DOHH2 (cell line): ENCODE measurements around the gene CYP4B1.

Source experiments
- H3F3A ChIP-seq: fragments of 200-600 bp; sonication (generic), shearing (Covaris generic); 2 replicates; pipeline ENCODE4 v1.6.0; 2016; ENCODE audit warnings: antibody characterized with exemption, mild to moderate bottlenecking; ENCODE audit not compliant: control insufficient read depth, insufficient read depth
- H3K27ac ChIP-seq: fragments of 200-600 bp; sonication (generic); 2 replicates; pipeline ENCODE4 v1.5.1; 2014; ENCODE audit warnings: low read depth, mild to moderate bottlenecking, low read length, moderate library complexity
- H3K27me3 ChIP-seq: fragments of 200-600 bp; sonication (generic); 2 replicates; pipeline ENCODE4 v1.6.1; 2014; ENCODE audit warnings: mild to moderate bottlenecking, low read length, mixed read lengths; ENCODE audit not compliant: control insufficient read depth
- H3K36me3 ChIP-seq: fragments of 200-600 bp; sonication (generic); 2 replicates; pipeline ENCODE4 v1.6.1; 2014; ENCODE audit warnings: mild to moderate bottlenecking, low read length, moderate library complexity, mixed read lengths; ENCODE audit not compliant: control insufficient read depth
- H3K4me1 ChIP-seq: fragments of 200-600 bp; sonication (generic); 2 replicates; pipeline ENCODE4 v1.6.1; 2014; ENCODE audit warnings: mild to moderate bottlenecking, low read length, mixed read lengths; ENCODE audit not compliant: control insufficient read depth
- H3K4me2 ChIP-seq: fragments of 200-600 bp; sonication (generic); 2 replicates; pipeline ENCODE4 v1.6.0; 2014; ENCODE audit warnings: mild to moderate bottlenecking, low read length, moderate library complexity
- H3K4me3 ChIP-seq: fragments of 200-600 bp; sonication (generic); 2 replicates; pipeline ENCODE4 v1.5.1; 2014; ENCODE audit warnings: mild to moderate bottlenecking, low read length, mixed read lengths
- H3K79me2 ChIP-seq: fragments of 200-600 bp; sonication (generic); 2 replicates; pipeline ENCODE4 v1.6.1; 2014; ENCODE audit warnings: mild to moderate bottlenecking, low read length, mixed read lengths; ENCODE audit not compliant: control insufficient read depth
- H3K9me2 ChIP-seq: fragments of 200-600 bp; sonication (generic); replicated peaks from 2 replicates; pipeline ENCODE4 v1.6.1; 2014; ENCODE audit warnings: mild to moderate bottlenecking, low read length, mixed read lengths; ENCODE audit not compliant: control insufficient read depth
- H3K9me3 ChIP-seq: fragments of 200-600 bp; sonication (generic); 2 replicates; pipeline ENCODE4 v1.6.1; 2014; ENCODE audit warnings: antibody characterized with exemption, low read length, mixed read lengths; ENCODE audit not compliant: control insufficient read depth, insufficient read depth
- H4K20me1 ChIP-seq: fragments of 200-600 bp; sonication (generic); 2 replicates; pipeline ENCODE4 v1.6.0; 2014; ENCODE audit warnings: low read depth, mild to moderate bottlenecking, antibody characterized with exemption, low read length, moderate library complexity; ENCODE audit not compliant: control insufficient read depth, insufficient read depth
- EZH2phosphoT487 ChIP-seq: fragments of 200-600 bp; sonication (generic); IDR thresholded peaks from 2 replicates; pipeline ENCODE4 v1.6.1; 2017; ENCODE audit warnings: borderline replicate concordance, mild to moderate bottlenecking, antibody characterized with exemption, low read length, moderate library complexity, mixed read lengths
- TF ChIP-seq, protein P1 (sequence below): fragments of 200-600 bp; sonication (generic); IDR thresholded peaks from one replicate; pipeline ENCODE4 v1.5.1; 2014; ENCODE audit warnings: antibody characterized with exemption, mild to moderate bottlenecking, low read depth, low read length; ENCODE audit not compliant: poor library complexity, severe bottlenecking

CYP4B1 gene

DNA sequence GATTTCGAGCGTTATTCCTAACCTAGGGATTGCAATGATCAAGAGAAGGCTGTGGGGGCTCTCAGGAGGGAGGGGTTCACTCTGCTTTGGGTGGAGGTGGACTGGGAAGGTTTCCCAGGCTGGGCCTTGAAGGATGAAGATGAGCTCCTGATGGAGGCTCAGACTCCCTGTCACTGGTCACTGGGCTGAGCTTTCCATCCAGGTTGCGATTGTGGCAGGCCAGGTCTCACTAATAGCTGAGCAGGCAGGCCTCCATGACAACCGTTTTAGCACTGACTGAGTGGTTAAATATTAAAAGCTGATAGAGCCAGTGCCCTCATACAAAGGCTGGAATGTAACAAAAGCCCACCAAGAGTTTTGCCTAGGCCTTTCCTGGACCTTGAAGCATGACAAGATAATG lies 43.7 kb upstream of the CYP4B1 start:
- TF ChIP-seq, protein P1, sequence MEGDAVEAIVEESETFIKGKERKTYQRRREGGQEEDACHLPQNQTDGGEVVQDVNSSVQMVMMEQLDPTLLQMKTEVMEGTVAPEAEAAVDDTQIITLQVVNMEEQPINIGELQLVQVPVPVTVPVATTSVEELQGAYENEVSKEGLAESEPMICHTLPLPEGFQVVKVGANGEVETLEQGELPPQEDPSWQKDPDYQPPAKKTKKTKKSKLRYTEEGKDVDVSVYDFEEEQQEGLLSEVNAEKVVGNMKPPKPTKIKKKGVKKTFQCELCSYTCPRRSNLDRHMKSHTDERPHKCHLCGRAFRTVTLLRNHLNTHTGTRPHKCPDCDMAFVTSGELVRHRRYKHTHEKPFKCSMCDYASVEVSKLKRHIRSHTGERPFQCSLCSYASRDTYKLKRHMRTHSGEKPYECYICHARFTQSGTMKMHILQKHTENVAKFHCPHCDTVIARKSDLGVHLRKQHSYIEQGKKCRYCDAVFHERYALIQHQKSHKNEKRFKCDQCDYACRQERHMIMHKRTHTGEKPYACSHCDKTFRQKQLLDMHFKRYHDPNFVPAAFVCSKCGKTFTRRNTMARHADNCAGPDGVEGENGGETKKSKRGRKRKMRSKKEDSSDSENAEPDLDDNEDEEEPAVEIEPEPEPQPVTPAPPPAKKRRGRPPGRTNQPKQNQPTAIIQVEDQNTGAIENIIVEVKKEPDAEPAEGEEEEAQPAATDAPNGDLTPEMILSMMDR, result no peak
- no peak for TF ChIP-seq EZH2phosphoT487
- H3K9me2 ChIP-seq, result no peaks in the 10 kb centered on the region
- H3F3A ChIP-seq, result no peaks in the 10 kb centered on the region
- peaks cover 10% of the 10 kb centered on the region; the same call in 1 of the 2 replicates for H3K27me3 ChIP-seq
- no peaks in the 10 kb centered on the region for H3K36me3 ChIP-seq
- H3K4me2 ChIP-seq, result no peak overlapping the region
- no peaks in the 10 kb centered on the region for H3K9me3 ChIP-seq
- no peak overlapping the region for H3K4me3 ChIP-seq
- H3K79me2 ChIP-seq, result no peaks in the 10 kb centered on the region
- no peaks in the 10 kb centered on the region for H3K4me1 ChIP-seq
- H4K20me1 ChIP-seq, result no peaks in the 10 kb centered on the region
- no peak overlapping the region for H3K27ac ChIP-seq

DNA sequence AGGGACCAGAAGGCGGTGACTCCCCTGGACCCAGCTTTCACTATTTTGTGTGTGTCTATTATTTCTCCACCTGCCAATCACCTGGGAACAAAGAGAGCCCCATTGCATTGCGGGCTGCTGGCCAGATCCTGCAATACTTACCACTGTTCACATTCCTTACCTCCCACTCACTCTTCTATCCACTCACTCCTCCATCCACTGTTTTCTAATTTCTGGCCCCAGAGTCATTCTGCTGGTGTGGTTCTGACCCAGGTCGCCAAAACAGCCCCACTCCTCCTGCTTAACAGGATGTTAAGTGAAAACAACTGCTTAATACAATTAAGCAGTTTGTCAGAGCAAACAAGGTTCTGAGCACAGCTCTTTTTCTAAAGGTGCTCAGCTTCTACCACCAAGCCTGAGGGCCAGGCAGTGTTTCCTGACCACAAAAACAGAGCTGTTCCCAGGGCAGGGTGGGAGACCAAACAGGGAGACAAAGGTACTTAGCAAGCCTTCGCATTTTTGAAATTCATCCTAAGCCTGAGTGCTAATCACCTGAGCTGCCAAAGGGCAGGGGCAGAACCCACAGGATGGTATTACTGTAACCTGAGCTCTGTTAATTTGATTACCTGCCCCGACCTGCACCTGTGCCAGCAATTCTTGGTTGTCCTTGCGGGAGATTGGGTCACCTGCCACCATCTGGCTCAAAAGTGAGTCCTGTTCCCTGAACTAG lies 41.4 kb upstream of the CYP4B1 start:
- Histone ChIP-seq H3K4me2 (no peak overlapping the region), H4K20me1 (no peaks in the 10 kb centered on the region), H3K4me3 (no peak overlapping the region), H3K27me3 (peaks cover 10% of the 10 kb centered on the region; the same call in 1 of the 2 replicates), H3K9me2 (no peaks in the 10 kb centered on the region), H3K36me3 (no peaks in the 10 kb centered on the region), H3K4me1 (no peaks in the 10 kb centered on the region), H3K27ac (no peak overlapping the region), H3K9me3 (no peaks in the 10 kb centered on the region), H3K79me2 (no peaks in the 10 kb centered on the region), H3F3A (no peaks in the 10 kb centered on the region)
- no peak for TF ChIP-seq EZH2phosphoT487
- TF ChIP-seq, protein P1, result no peak

DNA sequence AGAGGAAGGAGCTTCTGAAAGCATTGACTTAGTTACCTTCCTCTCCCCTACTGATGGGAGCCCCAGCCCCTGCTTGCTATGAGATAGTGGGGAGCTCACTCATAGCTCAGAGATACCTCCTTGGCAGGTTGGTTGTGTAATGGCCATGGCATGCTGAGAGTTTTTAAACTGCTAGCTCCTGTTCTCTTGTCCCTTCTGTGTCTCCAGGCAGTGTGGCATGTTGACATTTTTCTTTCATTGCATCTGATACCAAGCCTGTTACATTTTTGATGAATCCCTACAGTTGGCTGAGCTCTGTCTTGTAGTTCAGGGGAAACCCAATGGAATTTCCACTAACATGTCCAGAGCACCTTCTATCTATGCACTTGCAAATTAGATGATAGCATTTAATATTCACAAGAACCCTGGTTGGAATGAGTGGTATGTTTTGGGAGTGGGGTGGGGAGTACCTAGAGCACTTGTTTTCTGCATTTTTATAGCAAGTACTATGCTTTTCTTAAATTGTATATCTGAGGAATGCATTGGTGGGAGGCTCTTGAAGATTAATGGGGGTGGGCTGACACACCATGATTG lies 40.8 kb upstream of the CYP4B1 start:
- H3K36me3 ChIP-seq, result no peaks in the 10 kb centered on the region
- no peaks in the 10 kb centered on the region for H3K9me3 ChIP-seq
- peaks cover 10% of the 10 kb centered on the region; the same call in 1 of the 2 replicates for H3K27me3 ChIP-seq
- H3K27ac ChIP-seq, result no peak overlapping the region
- no peaks in the 10 kb centered on the region for H4K20me1 ChIP-seq
- TF ChIP-seq, protein P1, result no peak
- TF ChIP-seq EZH2phosphoT487, result no peak
- H3K4me3 ChIP-seq, result no peak overlapping the region
- no peak overlapping the region for H3K4me2 ChIP-seq
- no peaks in the 10 kb centered on the region for H3K4me1 ChIP-seq
- no peaks in the 10 kb centered on the region for H3F3A ChIP-seq
- H3K79me2 ChIP-seq, result no peaks in the 10 kb centered on the region
- H3K9me2 ChIP-seq, result no peaks in the 10 kb centered on the region
